ENCODE data around the gene ITPKB. TPM values are rescaled to one million over a fixed set of nuclear protein-coding genes. Genes with fewer than 3 reads are reported as not detected.
"Not testable (repeated sequence)": the region's sequence is repeated elsewhere in the genome, so short reads cannot be mapped to it uniquely, and the experiment has no call there.

ITPKB gene
- polyA plus RNA-seq (ENCODE audit: insufficient read length in 4 of 4): 10 to 100 TPM; 24.4 to 25.2 (median 24.8) TPM

- peak in 2 of 4 donors; percentile 58 to 66 for DNase-seq (ENCODE audit: low read depth in 4 of 4, low spot score in 3 of 4)
Measured at GRCh38 chr1:226738995-226739695, at the start of gene ITPKB. TSS of gene ITPKB (minus strand) at chr1:226739282. CDS start at chr1:226737458, 1,824 bp downstream.

- no peak for DNase-seq (ENCODE audit: low read depth in 4 of 4, low spot score in 3 of 4)
Measured at GRCh38 chr1:226787638-226788037, 48.6 kb upstream of the ITPKB start.

- DNase-seq (ENCODE audit: low read depth in 4 of 4, low spot score in 3 of 4): no peak
Measured at GRCh38 chr1:226787071-226787470, 48.0 kb upstream of the ITPKB start.

GRCh38 chr1:226786550-226786949 is 47.5 kb upstream of the ITPKB start:
- DNase-seq (ENCODE audit: low read depth in 4 of 4, low spot score in 3 of 4): no peak

- no peak for DNase-seq (ENCODE audit: low read depth in 4 of 4, low spot score in 3 of 4)
Measured at GRCh38 chr1:226785805-226786204, 46.7 kb upstream of the ITPKB start.

- no peak for DNase-seq (ENCODE audit: low read depth in 4 of 4, low spot score in 3 of 4)
Measured at GRCh38 chr1:226784081-226785049, 45.3 kb upstream of the ITPKB start.

GRCh38 chr1:226782845-226783601 is 43.9 kb upstream of the ITPKB start:
- DNase-seq (ENCODE audit: low read depth in 4 of 4, low spot score in 3 of 4): no peak

GRCh38 chr1:226781937-226782609 is 43.0 kb upstream of the ITPKB start:
- no peak for DNase-seq (ENCODE audit: low read depth in 4 of 4, low spot score in 3 of 4)

GRCh38 chr1:226779561-226779960 is 40.5 kb upstream of the ITPKB start:
- no peak for DNase-seq (ENCODE audit: low read depth in 4 of 4, low spot score in 3 of 4)

GRCh38 chr1:226778657-226779058 is 39.6 kb upstream of the ITPKB start:
- DNase-seq (ENCODE audit: low read depth in 4 of 4, low spot score in 3 of 4): no peak

GRCh38 chr1:226776975-226777374 is 37.9 kb upstream of the ITPKB start:
- DNase-seq (ENCODE audit: low read depth in 4 of 4, low spot score in 3 of 4): no peak

- no peak for DNase-seq (ENCODE audit: low read depth in 4 of 4, low spot score in 3 of 4)
Measured at GRCh38 chr1:226776066-226776465, 37.0 kb upstream of the ITPKB start.

GRCh38 chr1:226772446-226773139 is 33.5 kb upstream of the ITPKB start:
- no peak for DNase-seq (ENCODE audit: low read depth in 4 of 4, low spot score in 3 of 4)

- not testable (repeated sequence) for DNase-seq (ENCODE audit: low read depth in 4 of 4, low spot score in 3 of 4)
Measured at GRCh38 chr1:226767170-226767569, 28.1 kb upstream of the ITPKB start.

- DNase-seq (ENCODE audit: low read depth in 4 of 4, low spot score in 3 of 4): no peak
Measured at GRCh38 chr1:226766565-226766964, 27.5 kb upstream of the ITPKB start.

GRCh38 chr1:226764533-226764932 is 25.5 kb upstream of the ITPKB start:
- no peak for DNase-seq (ENCODE audit: low read depth in 4 of 4, low spot score in 3 of 4)

- no peak for DNase-seq (ENCODE audit: low read depth in 4 of 4, low spot score in 3 of 4)
Measured at GRCh38 chr1:226763905-226764264, 24.8 kb upstream of the ITPKB start.

GRCh38 chr1:226762988-226763904 is 24.2 kb upstream of the ITPKB start:
- DNase-seq (ENCODE audit: low read depth in 4 of 4, low spot score in 3 of 4): no peak

GRCh38 chr1:226762055-226762454 is 23.0 kb upstream of the ITPKB start:
- DNase-seq (ENCODE audit: low read depth in 4 of 4, low spot score in 3 of 4): no peak

Data from right renal pelvis (tissue), 4 donors.